Urothelium cell line (cell line): ENCODE measurements around the gene WDSUB1.

Source experiments
- DNase-seq: peaks from one replicate; pipeline ENCODE4 v3.0.0; 2011; ENCODE audit warnings: low spot score, mixed read lengths
- FAIRE-seq: peaks from 2 replicates; lab custom pipeline; 2011; peaks lifted over from hg19 to GRCh38; lab: Jason Lieb, UNC

The WDSUB1 gene

GRCh38 chr2:159270744-159271379, 15.6 kb downstream of the WDSUB1 start:
- no peak for FAIRE-seq
- no peak for DNase-seq

GRCh38 chr2:159267921-159268320, 18.6 kb downstream of the WDSUB1 start:
- no peak for FAIRE-seq
- no peak for DNase-seq

GRCh38 chr2:159266554-159266953, 19.9 kb downstream of the WDSUB1 start:
- FAIRE-seq = no peak
- DNase-seq = no peak

- DNase-seq (peak; percentile 9), FAIRE-seq (no peak)
Observed at GRCh38 chr2:159265171-159265576, 21.3 kb downstream of the WDSUB1 start.

- FAIRE-seq = no peak
- DNase-seq = no peak
Observed at GRCh38 chr2:159262904-159263303, 23.6 kb downstream of the WDSUB1 start.

- DNase-seq = no peak
- FAIRE-seq = no peak
Observed at GRCh38 chr2:159262226-159262625, 24.3 kb downstream of the WDSUB1 start.

- DNase-seq = no peak
- FAIRE-seq = no peak
Observed at GRCh38 chr2:159256159-159256558, 30.3 kb downstream of the WDSUB1 start.

GRCh38 chr2:159252905-159253304, 33.6 kb downstream of the WDSUB1 start:
- DNase-seq = no peak
- FAIRE-seq = no peak

GRCh38 chr2:159251296-159252173, 35.0 kb downstream of the WDSUB1 start:
- FAIRE-seq (no peak), DNase-seq (no peak)

- DNase-seq (peak; percentile 69), FAIRE-seq (no peak)
Observed at GRCh38 chr2:159249990-159250715, 36.4 kb downstream of the WDSUB1 start.

GRCh38 chr2:159246325-159246988, 40.0 kb downstream of the WDSUB1 start:
- FAIRE-seq = no peak
- DNase-seq = no peak

GRCh38 chr2:159243529-159243928, 43.0 kb downstream of the WDSUB1 start:
- FAIRE-seq (no peak), DNase-seq (no peak)

- FAIRE-seq (no peak), DNase-seq (no peak)
Observed at GRCh38 chr2:159234868-159235267, 51.6 kb downstream of the WDSUB1 start.

GRCh38 chr2:159232456-159233170, 53.9 kb downstream of the WDSUB1 start:
- DNase-seq (no peak), FAIRE-seq (no peak)

- no peak for FAIRE-seq
Observed at GRCh38 chr2:159230145-159230877, 56.2 kb downstream of the WDSUB1 start.

GRCh38 chr2:159229476-159230144, 56.9 kb downstream of the WDSUB1 start:
- DNase-seq (no peak), FAIRE-seq (no peak)

More at GRCh38 chr2:159230145-159230877, 56.2 kb downstream of the WDSUB1 start:
- DNase-seq = no peak

GRCh38 chr2:159228081-159228581, 58.4 kb downstream of the WDSUB1 start:
- no peak for FAIRE-seq
- no peak for DNase-seq

- DNase-seq = no peak
Observed at GRCh38 chr2:159227467-159227866, 59.0 kb downstream of the WDSUB1 start.

More at GRCh38 chr2:159227467-159227866, 59.0 kb downstream of the WDSUB1 start:
- FAIRE-seq = no peak
